ENCODE measurements around the gene SALL4.

The SALL4 gene

DNA sequence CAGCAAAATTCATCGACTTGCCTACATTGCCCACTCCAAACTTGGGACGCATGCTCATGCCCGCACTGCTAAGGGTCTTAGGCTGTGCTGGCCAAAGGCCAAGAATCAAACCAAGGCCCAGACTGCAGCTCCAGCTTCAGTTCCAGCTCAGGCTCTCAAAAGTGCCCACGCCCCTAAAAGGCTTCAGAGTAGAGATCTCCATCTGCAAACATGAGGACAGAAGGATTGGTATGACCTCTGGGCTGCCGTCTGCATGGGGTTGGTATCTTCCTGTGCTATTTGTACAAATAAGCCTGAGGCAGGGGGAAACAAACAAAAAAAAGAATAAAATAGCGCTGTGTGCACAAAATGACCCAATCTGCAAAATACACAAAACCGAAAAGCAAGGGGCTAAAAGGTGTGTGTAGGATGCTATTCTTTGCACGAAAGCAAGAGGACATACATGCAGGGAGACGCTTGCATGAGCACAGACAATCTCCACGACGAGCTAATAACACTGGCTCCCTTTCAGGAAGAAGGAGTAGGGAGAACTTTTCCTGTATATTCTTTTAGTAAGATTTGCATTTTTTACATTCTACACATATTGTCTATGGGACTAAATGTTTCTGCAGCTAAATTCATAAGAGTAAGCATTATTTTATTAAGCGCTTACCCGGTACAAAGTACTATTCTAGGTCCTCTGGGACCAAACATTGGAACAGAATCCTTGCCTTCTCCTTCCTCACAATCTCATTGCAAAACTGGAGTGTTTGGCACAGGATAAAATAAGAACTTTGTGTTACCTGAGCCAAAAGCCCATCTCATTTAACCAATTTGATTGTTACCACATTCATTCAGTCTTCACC lies 67.2 kb downstream of the SALL4 start:
- DNase-seq: no peak

DNA sequence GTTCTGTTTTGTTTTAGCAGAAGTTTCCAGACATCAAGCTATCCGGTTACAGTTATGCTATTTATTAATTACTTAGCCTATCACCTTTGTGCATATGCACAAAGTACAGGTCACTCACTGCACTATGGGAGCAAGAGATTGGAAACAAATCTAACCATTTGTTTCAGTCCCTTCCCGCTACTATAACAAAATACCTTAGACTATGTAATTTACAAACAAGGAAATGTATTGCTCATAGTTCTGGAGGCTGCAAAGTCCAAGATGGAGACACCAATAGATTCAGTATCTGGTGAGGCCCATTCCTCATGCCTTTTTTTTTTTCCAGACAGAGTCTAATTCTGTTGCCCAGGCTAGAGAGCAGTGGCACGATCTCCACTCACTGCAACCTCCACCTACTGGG lies 69.3 kb downstream of the SALL4 start:
- DNase-seq: no peak
